HG03095 (cell line): ENCODE results near the gene CST1.

Experiments
- ATAC-seq: cut with Tn5 transposase; IDR thresholded peaks from one replicate; pipeline ENCODE4 v1.9.1; 2021; ENCODE audit warnings: moderate library complexity; ENCODE audit not compliant: unreplicated experiment

CST1 gene

DNA sequence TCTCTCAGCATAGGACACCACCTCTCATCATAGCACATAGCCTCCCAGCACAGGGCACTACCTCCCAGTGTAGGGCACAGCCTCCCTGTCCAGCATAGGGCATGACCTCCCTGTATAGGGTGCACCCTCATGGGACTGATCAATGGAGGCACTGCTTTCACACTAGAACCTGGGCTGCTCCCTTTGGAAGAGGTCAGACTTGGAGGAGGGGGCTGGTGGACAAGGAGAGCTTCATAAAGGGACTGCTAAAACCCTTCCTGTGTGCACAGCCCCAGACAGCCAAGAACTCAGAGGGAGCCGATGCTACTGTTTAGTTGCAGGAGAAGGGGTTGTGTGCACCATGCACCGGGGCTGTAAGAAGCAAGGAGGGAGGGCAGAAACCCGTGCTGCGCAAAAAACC is 40.0 kb downstream of the CST1 start:
- ATAC-seq = no peak

DNA sequence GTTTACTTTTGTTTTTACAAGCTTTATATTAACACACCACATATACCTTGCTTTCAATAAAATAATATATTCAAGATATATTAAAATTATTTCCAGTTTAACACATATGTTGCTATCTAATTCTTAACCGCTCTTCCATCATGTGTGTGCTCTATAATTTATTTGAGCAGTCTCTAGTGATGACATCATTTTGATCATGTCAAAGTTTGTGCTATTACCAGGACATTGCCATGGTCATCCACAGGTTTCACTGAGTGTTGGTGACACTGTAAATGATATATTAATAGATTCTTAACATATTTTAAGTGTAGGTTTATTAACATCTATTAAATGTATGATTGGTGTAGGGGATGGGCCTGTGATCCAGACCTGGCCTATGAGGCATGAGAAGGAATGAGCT is 44.8 kb downstream of the CST1 start:
- ATAC-seq = no peak

DNA sequence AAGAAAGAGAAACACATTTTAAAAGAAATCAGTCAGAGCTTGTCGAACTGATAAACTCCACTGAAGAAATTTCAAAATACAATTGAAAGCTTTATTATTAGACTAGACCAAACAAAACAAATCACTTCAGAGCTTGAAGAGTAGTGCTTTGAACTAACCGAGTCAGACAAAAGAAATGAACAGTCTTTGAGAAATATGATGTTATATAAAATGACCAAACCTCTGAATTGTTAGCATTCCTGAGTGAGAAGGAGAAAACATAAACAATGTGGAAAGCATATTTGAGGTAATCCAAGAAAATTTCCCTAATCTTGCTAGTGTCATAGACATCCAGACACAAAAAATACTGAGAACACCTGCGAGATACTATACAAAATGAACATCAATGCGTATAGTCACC is 48.7 kb downstream of the CST1 start:
- ATAC-seq = no peak

GRCh38 chr20:23700931-23701330 is 49.8 kb downstream of the CST1 start:
- no peak for ATAC-seq

GRCh38 chr20:23697947-23698346 is 52.8 kb downstream of the CST1 start:
- ATAC-seq = no peak
